HepG2 (cell line): ENCODE data around the gene TNFRSF21. TPM values are rescaled to one million over a fixed set of nuclear protein-coding genes. Genes with fewer than 3 reads are reported as not detected.
A peak's percentile ranks its signal among the peaks of the same experiment; 100 is the strongest.

Source experiments
- ATAC-seq: fragments of 200-7000 bp; cut with Tn5 transposase; 3 replicates; pipeline ENCODE4 v1.9.1; 2020; ENCODE audit warnings: mild to moderate bottlenecking, moderate library complexity
- BruUV-seq: library from RNA; stranded (reverse); fragments of 400-500 nt; replicated peaks from 2 replicates; lab custom pipeline; 2021; lab: Mats Ljungman, UMichigan
- CTCF ChIA-PET: fragments of 300-600 bp; formaldehyde crosslinking; extraction: SDS; loops from one replicate; lab custom pipeline; 2021; ENCODE audit warnings: low total read pairs, inconsistent platforms, low intra/inter-chr PET ratio; lab: Yijun Ruan, JAX
- POLR2A ChIA-PET: fragments of 350-600 bp; sonication (Branson Sonifier 250); formaldehyde crosslinking; loops from one replicate; lab custom pipeline; 2020; ENCODE audit warnings: antibody characterized with exemption, inconsistent platforms; lab: Yijun Ruan, JAX
- DNase-seq: peaks from one replicate; pipeline ENCODE4 v3.0.0-alpha.2; 2015; ENCODE audit warnings: low spot score
- FAIRE-seq: peaks from 3 replicates; lab custom pipeline; 2011; peaks lifted over from hg19 to GRCh38; lab: Jason Lieb, UNC
- H2AFZ ChIP-seq: one replicate; pipeline ENCODE4 v1.6.1; 2011; ENCODE audit warnings: low read length, inconsistent platforms
- H3K27ac ChIP-seq: fragments of 300-600 bp; 3 replicates; pipeline ENCODE4 v1.8.0; 2011; ENCODE audit warnings: mixed run types, mild to moderate bottlenecking, mixed read lengths, low read length, inconsistent platforms; ENCODE audit not compliant: insufficient read depth; ENCODE audit errors: extremely low read length
- H3K27me3 ChIP-seq, 2 experiments: fragments of 200-600 bp in 1 of 2; 2 replicates in 1 of 2; 3 replicates in 1 of 2; pipeline versions ENCODE4 v1.6.0 to v1.8.0; 2011; ENCODE audit warnings: low read length in 2 of 2, mild to moderate bottlenecking in 2 of 2, moderate library complexity in 2 of 2, inconsistent platforms in 1 of 2; ENCODE audit not compliant: insufficient read depth in 2 of 2, control insufficient read depth in 1 of 2
- H3K36me3 ChIP-seq, 2 experiments: fragments of 200-600 bp in 1 of 2; replicated peaks in 1 of 2; 2 replicates in 1 of 2; 3 replicates in 1 of 2; pipeline versions ENCODE4 v1.5.1 to v1.8.0; 2011; ENCODE audit warnings: low read length in 2 of 2, inconsistent platforms in 1 of 2; ENCODE audit not compliant: insufficient read depth in 2 of 2, control insufficient read depth in 1 of 2
- H3K4me1 ChIP-seq: 2 replicates; pipeline ENCODE4 v1.5.1; 2012; ENCODE audit warnings: low read length, inconsistent platforms; ENCODE audit not compliant: insufficient read depth
- H3K4me2 ChIP-seq: 2 replicates; pipeline ENCODE4 v1.6.0; 2011; ENCODE audit warnings: low read depth, low read length, inconsistent platforms
- H3K4me3 ChIP-seq, 3 experiments: fragments of 200-600 bp in 1 of 3; sonication (generic), shearing (Covaris generic) in 1 of 3; replicated peaks in 1 of 3; 2 replicates each; pipeline ENCODE4 v1.5.1; 2011 to 2016; ENCODE audit warnings: low read length in 3 of 3, inconsistent platforms in 2 of 3, low read depth in 2 of 3, mild to moderate bottlenecking in 2 of 3, control low read depth in 1 of 3, mixed read lengths in 1 of 3; ENCODE audit not compliant: insufficient read depth in 1 of 3
- H3K79me2 ChIP-seq: one replicate; pipeline ENCODE4 v1.6.1; 2011; ENCODE audit warnings: low read length, inconsistent platforms; ENCODE audit not compliant: insufficient read depth
- H3K9ac ChIP-seq: 2 replicates; pipeline ENCODE4 v1.6.0; 2011; ENCODE audit warnings: mild to moderate bottlenecking, low read depth, low read length, inconsistent platforms; ENCODE audit not compliant: insufficient read depth
- H3K9me3 ChIP-seq: 2 replicates; pipeline ENCODE4 v1.5.1; 2012; ENCODE audit warnings: mild to moderate bottlenecking, low read length
- H4K20me1 ChIP-seq: 2 replicates; pipeline ENCODE4 v1.6.0; 2011; ENCODE audit warnings: inconsistent platforms, mild to moderate bottlenecking, low read length, moderate library complexity; ENCODE audit not compliant: insufficient read depth
- CAMTA2 ChIP-seq: sonication (generic); formaldehyde crosslinking; IDR thresholded peaks from 2 replicates; pipeline ENCODE4 v1.4.0; 2020; ENCODE audit warnings: mild to moderate bottlenecking, missing genetic modification reagents, borderline replicate concordance
- FOXC1 ChIP-seq: sonication (generic); formaldehyde crosslinking; IDR thresholded peaks from 2 replicates; pipeline ENCODE4 v1.8.0; 2022; ENCODE audit warnings: mild to moderate bottlenecking, missing genetic modification reagents, borderline replicate concordance
- IKZF5 ChIP-seq: IDR thresholded peaks from 2 replicates; pipeline ENCODE4 v1.6.1; 2018; ENCODE audit warnings: missing genetic modification reagents, mild to moderate bottlenecking, missing compliant biosample characterization
- KAT2B ChIP-seq: fragments of 150-350 bp; IDR thresholded peaks from 2 replicates; pipeline ENCODE4 v1.6.1; 2014; ENCODE audit warnings: low read depth, low read length, borderline replicate concordance
- PHB2 ChIP-seq: fragments of 450-650 bp; IDR thresholded peaks from 2 replicates; pipeline ENCODE4 v1.6.1; 2018; ENCODE audit not compliant: partially characterized antibody
- REPIN1 ChIP-seq: sonication (generic); formaldehyde crosslinking; IDR thresholded peaks from 2 replicates; pipeline ENCODE4 v1.8.0; 2022; ENCODE audit warnings: missing genetic modification reagents, low read depth, mild to moderate bottlenecking, borderline replicate concordance
- ZNF263 ChIP-seq: sonication (generic); formaldehyde crosslinking; IDR thresholded peaks from 2 replicates; pipeline ENCODE4 v1.4.0; 2020; ENCODE audit warnings: missing genetic modification reagents
- ZNF383 ChIP-seq: sonication (generic); formaldehyde crosslinking; IDR thresholded peaks from 2 replicates; pipeline ENCODE4 v1.4.0; 2020; ENCODE audit warnings: missing genetic modification reagents, mild to moderate bottlenecking, borderline replicate concordance
- ZNF431 ChIP-seq: sonication (generic); formaldehyde crosslinking; IDR thresholded peaks from 2 replicates; pipeline ENCODE4 v1.9.0; 2022; ENCODE audit warnings: missing genetic modification reagents, low read depth, mild to moderate bottlenecking, borderline replicate concordance
- ZNF468 ChIP-seq: sonication (generic); formaldehyde crosslinking; IDR thresholded peaks from 2 replicates; pipeline ENCODE4 v1.8.0; 2022; ENCODE audit warnings: mild to moderate bottlenecking, moderate library complexity, missing genetic modification reagents
- ZNF782 ChIP-seq: sonication (generic); formaldehyde crosslinking; IDR thresholded peaks from 2 replicates; pipeline ENCODE4 v1.4.0; 2020; ENCODE audit warnings: missing genetic modification reagents, mild to moderate bottlenecking, borderline replicate concordance
- ZNF891 ChIP-seq: sonication (generic); formaldehyde crosslinking; IDR thresholded peaks from 2 replicates; pipeline ENCODE4 v1.5.0; 2020; ENCODE audit warnings: mild to moderate bottlenecking, missing genetic modification reagents
- WGBS: methylation state at CpG from one replicate; pipeline ENCODE4 v1.1.6; 2017; ENCODE audit warnings: low lambda C conversion rate; 5-methylcytosine and 5-hydroxymethylcytosine counted together
- in situ Hi-C: cut with HindIII; loops from 2 replicates; pipeline ENCODE4 v1.10.0; 2017; ENCODE audit warnings: low pct_unique_long_range_greater_than_20kb; ENCODE audit not compliant: extremely low pct_ligation_motif_present
- intact Hi-C: fragments of 100-400 bp; cut with micrococcal nuclease; formaldehyde crosslinking; loops from one replicate; pipeline ENCODE4 v1.10.0; 2022; ENCODE audit not compliant: unreplicated experiment
- polyA plus RNA-seq, 8 experiments: library from polyadenylated mRNA; depleted of rRNA in 3 of 8; stranded (reverse) in 7 of 8; unstranded in 1 of 8; fragments of >200 nt; fragmentation: Illumina TruSeq in 4 of 8; extraction: Trizol in 4 of 8; gene quantifications; 2 replicates each; pipeline versions ENCODE4 v1.2.1 to v1.2.3, GENCODE V29; 2011 to 2016; ENCODE audit warnings: low read depth in 4 of 8, missing spikeins in 1 of 8, mixed read lengths in 1 of 8; ENCODE audit not compliant: insufficient read depth in 1 of 8
- total RNA-seq, 5 experiments: library from RNA; depleted of rRNA; stranded (reverse); fragments of >200 nt; fragmentation: Illumina TruSeq; extraction: Trizol; gene quantifications; 2 replicates each; pipeline ENCODE4 v1.2.3, GENCODE V29; 2016; ENCODE audit warnings: low read depth in 1 of 5

TNFRSF21 gene
- total and polyA plus RNA-seq, 2 of the 13 experiments (the other 11 are each of a cell fraction or from before 2014, with no cell fraction given): 24.8 to 46.3 TPM

GRCh38 chr6:47203266-47203937, 106.3 kb downstream of the TNFRSF21 start:
- H3K9ac ChIP-seq: no peak overlapping the region
- FAIRE-seq: no peak
- no TSS peak for BruUV-seq
- H3K36me3 ChIP-seq: no peaks in the 10 kb centered on the region
- no peaks in the 10 kb centered on the region for H3K9me3 ChIP-seq
- H3K79me2 ChIP-seq: no peaks in the 10 kb centered on the region
- no peak overlapping the region for H3K27ac ChIP-seq
- WGBS: 79% methylated on average over 4 of the region's 4 CpGs
- H3K4me1 ChIP-seq: peaks cover 70% of the 10 kb centered on the region
- POLR2A ChIA-PET: interaction anchor here (1.1 to 1.5 kb wide), 2 partner anchors 76 to 130 kb away, joined by 3 read pairs; no protein-coding TSS in a partner anchor
- intact Hi-C loops: no loop called here
- in situ Hi-C loops: no loop called here
- no peak; the same call in 2 of the 3 replicates for ATAC-seq
- H2AFZ ChIP-seq: no peak overlapping the region
- no peaks in the 10 kb centered on the region for H3K27me3 ChIP-seq
- TF ChIP-seq IKZF5 (CRISPR knock-in tag) (peak; percentile 81; the same call in 1 of the 2 replicates), FOXC1 (no peak), PHB2 (no peak), ZNF263 (CRISPR knock-in tag) (peak; percentile 39; the same call in 1 of the 2 replicates), ZNF782 (CRISPR knock-in tag) (no peak), CAMTA2 (CRISPR knock-in tag) (0 out of 2 replicates have a peak, but pooled peaks have one; percentile 39), ZNF383 (CRISPR knock-in tag) (no peak), ZNF891 (CRISPR knock-in tag) (no peak), ZNF468 (CRISPR knock-in tag) (no peak), ZNF431 (no peak), REPIN1 (0 out of 2 replicates have a peak, but pooled peaks have one; percentile 29), KAT2B (no peak)
- TF ChIP-seq, all 625 proteins: peak for 4
- CTCF ChIA-PET: no interaction called here
- DNase-seq: no peak
- 0 out of 2 replicates have a peak overlapping the region, but pooled peaks have one; percentile 9 for H3K4me2 ChIP-seq
- no peaks in the 10 kb centered on the region for H4K20me1 ChIP-seq
- no peak overlapping the region for H3K4me3 ChIP-seq
